HG03095 (cell line): ENCODE measurements around the gene NME2.

ENCODE experiments used
- ATAC-seq: cut with Tn5 transposase; IDR thresholded peaks from one replicate; pipeline ENCODE4 v1.9.1; 2021; ENCODE audit warnings: moderate library complexity; ENCODE audit not compliant: unreplicated experiment

NME2 gene

GRCh38 chr17:51200295-51200694, 34.1 kb downstream of the NME2 start:
- ATAC-seq: no peak

- ATAC-seq: no peak
These were observed 34.6 kb downstream of the NME2 start for GRCh38 chr17:51200846-51201245.

GRCh38 chr17:51203838-51204237, 37.6 kb downstream of the NME2 start:
- ATAC-seq: no peak

- no peak for ATAC-seq
These were observed 48.7 kb downstream of the NME2 start for GRCh38 chr17:51214920-51215319.

- ATAC-seq: no peak
These were observed 51.7 kb downstream of the NME2 start for GRCh38 chr17:51217946-51218345.

- ATAC-seq: no peak
These were observed 55.1 kb downstream of the NME2 start for GRCh38 chr17:51221322-51221721.
